Stimulated activated naive B cell treated with anti-CD40 and anti-IgM and Interleukin-4, amounts not matched to agents 10 μg/mL and 1 μg/mL and 100 μg/mL, for 72 hours (primary cell): ENCODE measurements around the gene SBNO2.
A peak's percentile ranks its signal among the peaks of the same experiment; 100 is the strongest.

ENCODE experiments used
- ATAC-seq, 2 donors: fragments of 150-1000 bp; cut with Tn5 transposase; replicated peaks; 2 replicates each; pipeline ENCODE4 v1.10.0; 2021; ENCODE audit warnings: moderate library complexity in 1 of 2
- DNase-seq: peaks from one replicate; pipeline ENCODE4 v3.0.0; 2021
- H3K27ac Mint-ChIP-seq: one replicate; pipeline ENCODE4 v1.8.0; 2022; ENCODE audit warnings: mild to moderate bottlenecking, mixed read lengths
- H3K27me3 Mint-ChIP-seq, 2 donors: one replicate each; pipeline ENCODE4 v1.8.0; 2022; ENCODE audit warnings: mixed read lengths in 2 of 2
- H3K36me3 Mint-ChIP-seq, 2 donors: one replicate each; pipeline ENCODE4 v1.8.0; 2022; ENCODE audit warnings: mixed read lengths in 2 of 2, mild to moderate bottlenecking in 1 of 2
- H3K4me1 Mint-ChIP-seq, 2 donors: one replicate each; pipeline ENCODE4 v1.8.0; 2022; ENCODE audit warnings: mixed read lengths in 2 of 2, mild to moderate bottlenecking in 1 of 2
- H3K4me3 Mint-ChIP-seq, 2 donors: one replicate each; pipeline ENCODE4 v1.8.0; 2022; ENCODE audit warnings: mild to moderate bottlenecking in 2 of 2, mixed read lengths in 2 of 2, moderate library complexity in 1 of 2
- H3K9me3 Mint-ChIP-seq, 2 donors: one replicate each; pipeline ENCODE4 v1.8.0; 2022; ENCODE audit warnings: mixed read lengths in 2 of 2, mild to moderate bottlenecking in 1 of 2

SBNO2 gene

DNA sequence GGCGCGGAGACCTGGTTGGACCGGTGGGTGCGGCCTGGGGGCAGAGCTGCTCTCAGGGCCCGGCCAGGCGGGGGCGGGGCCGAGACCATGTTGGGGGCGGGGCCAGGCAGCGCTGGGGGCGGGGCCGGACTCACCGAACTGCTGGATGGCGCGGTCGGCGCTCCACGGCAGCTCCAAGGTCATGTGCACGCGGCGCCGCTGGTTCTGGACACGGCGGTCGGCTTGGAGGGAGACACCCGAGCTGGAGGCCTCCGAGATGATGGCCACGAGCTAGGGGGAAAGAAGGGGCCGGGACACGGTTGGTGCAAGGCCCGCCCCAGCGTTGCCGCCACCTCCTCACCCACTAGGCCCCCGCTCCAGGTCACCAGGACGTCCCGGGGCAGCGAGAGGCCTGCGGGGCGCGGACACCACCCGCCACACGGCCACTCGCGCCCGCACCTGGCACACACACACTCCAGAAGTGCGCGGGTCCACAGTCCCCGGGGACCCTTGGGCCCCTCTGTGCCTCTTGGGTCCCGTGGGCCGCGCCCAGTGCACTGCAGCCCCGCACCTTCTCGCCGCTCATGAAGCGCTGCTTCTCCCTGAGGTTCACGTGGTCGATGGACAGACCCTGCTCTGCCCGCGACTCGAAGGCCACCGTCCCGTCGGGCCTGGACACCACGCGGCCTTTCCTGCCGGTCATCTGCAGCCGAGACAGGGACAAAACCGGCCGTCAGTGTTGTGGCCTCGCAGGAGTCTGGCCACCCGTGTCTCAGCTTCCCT lies 61.6 kb downstream of the SBNO2 start:
- Mint-ChIP-seq H3K36me3 (peaks cover 3 to 20% of the 10 kb centered on the region in 2 donors), H3K4me1 (peaks cover 1 to 9% of the 10 kb centered on the region in 2 donors), H3K27me3 (no peaks in the 10 kb centered on the region), H3K9me3 (no peaks in the 10 kb centered on the region), H3K4me3 (no peak overlapping the region), H3K27ac (no peak overlapping the region)
- no peak for DNase-seq
- ATAC-seq: no peak

DNA sequence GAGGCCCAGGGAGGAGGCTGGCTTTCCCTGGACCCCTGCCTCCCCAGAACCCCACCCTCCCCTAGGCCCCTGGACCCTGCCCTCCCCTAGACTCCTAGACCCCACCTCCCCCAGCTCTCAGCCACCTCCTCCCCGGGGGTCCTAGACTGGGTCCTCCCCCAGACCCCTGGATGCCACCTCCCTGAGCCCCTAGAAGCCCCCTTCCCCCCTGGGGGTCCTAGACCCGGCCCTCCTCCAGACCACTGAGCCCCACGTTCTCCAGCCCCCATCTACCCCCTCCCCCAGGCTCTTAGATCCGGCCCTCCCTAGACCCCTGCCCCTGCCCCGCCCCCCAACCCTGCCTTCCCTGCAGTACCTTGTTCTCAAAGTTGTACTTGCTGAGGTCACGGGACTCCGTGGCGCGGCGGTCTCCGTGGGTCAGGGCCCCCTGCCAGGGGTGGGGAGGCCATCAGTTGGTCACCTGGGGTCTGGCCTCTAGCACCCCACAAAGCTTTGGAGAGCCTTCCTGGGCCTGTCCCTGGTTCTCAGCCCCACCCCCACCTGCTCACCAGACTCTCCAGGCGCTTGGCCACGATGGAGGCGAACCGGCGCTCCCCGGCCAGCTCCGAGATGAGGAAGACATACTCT lies 62.3 kb downstream of the SBNO2 start:
- Mint-ChIP-seq H3K27me3 (no peaks in the 10 kb centered on the region), H3K4me1 (peaks cover 1 to 15% of the 10 kb centered on the region in 2 donors), H3K9me3 (no peaks in the 10 kb centered on the region), H3K36me3 (peaks cover 3 to 21% of the 10 kb centered on the region in 2 donors), H3K27ac (peak overlapping the region; percentile 31), H3K4me3 (no peak overlapping the region)
- no peak for ATAC-seq
- DNase-seq: no peak

DNA sequence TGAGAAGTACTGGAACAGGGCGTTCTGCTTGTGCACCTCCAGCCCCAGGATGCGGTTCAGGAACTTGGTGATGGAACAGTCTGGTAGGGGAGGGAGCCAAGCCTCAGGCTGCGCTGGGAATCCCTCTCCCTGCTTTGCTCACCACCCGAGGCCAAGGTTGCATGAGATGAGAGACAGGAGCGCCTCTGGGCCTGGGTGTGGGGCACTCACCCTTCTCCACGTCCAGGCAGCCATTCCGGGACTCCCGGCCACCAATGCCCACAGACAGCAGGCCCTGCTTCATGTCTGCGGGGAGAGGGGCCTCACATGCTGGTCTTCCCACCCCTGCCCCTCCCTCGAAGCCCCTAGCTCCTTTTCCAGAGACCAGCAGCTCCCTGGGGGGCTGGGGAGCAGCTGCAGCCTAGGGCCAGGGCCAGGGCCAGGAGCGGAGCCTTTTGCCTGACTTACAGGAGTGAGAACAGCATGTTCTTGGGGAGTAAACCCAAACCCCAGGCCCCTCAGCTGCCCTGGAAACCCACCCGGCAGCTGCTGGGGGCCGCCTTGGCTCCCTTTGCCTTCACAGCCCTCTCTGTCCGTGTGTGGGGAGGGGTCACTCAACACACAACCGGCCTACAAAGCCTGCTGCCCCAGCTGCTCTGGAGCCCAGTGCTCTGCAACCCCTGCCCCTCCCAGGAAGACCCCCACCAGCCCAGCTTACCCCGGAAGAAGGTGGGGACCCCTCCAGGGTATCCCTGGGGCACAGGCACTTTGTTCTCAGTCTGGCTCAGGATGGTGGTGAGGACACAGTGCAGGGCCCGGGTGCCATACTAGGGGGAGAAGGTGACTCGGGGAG lies 63.0 kb downstream of the SBNO2 start:
- Mint-ChIP-seq H3K27me3 (no peaks in the 10 kb centered on the region), H3K4me3 (no peak overlapping the region), H3K4me1 (peaks cover 1 to 20% of the 10 kb centered on the region in 2 donors), H3K27ac (peak overlapping the region; percentile 5), H3K9me3 (no peaks in the 10 kb centered on the region), H3K36me3 (peaks cover 8 to 23% of the 10 kb centered on the region in 2 donors)
- DNase-seq (no peak), ATAC-seq (no peak)

DNA sequence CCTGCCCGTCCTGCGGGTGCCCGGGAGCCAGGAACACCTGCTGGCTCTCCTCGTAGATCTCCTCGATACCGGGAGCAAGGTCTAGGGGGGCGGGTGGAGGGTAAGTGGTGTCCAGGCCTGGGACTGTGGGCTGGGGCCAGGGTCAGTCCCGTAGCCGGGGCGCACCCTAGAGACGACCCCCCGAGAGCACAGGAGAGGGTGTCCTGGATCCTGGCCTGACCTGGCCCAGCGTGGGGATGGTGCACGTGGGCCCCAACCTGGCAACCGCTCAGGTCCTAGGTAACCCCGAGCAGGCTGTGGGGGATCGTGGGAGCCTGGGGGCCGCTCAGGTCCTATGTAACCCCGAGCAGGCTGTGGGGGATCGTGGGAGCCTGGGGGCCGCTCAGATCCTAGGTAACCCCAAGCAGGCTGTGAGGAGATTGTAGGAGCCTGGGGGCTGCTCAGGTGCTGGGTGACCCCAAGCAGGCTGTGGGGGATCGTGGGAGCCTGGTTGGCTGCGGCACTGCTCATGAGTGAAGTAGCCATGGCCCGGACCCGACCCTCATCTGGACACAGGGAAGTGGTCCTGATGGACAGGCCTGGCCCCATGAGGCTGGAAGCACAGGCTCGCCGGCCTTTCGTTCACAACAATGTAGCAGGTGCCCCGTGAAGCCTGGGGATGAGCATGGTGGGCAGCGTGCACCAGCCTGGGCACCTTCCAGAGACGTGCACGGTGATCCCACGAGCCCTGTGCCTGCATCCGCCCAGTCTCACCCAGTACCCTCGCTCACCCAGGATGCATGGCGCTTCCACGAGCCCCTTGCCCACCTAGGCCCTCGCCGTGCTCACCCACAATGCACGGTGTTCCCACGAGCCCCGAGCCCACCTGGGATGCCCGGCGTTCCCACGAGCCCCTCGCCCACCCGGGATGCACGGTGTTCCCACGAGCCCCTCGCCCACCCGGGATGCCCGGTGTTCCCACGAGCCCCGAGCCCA lies 64.1 kb downstream of the SBNO2 start:
- ATAC-seq (no peak), DNase-seq (no peak)
- no peaks in the 10 kb centered on the region for H3K9me3 Mint-ChIP-seq
- no peak overlapping the region for H3K27ac Mint-ChIP-seq
- H3K27me3 Mint-ChIP-seq: no peaks in the 10 kb centered on the region
- peaks cover 4 to 26% of the 10 kb centered on the region in 2 donors for H3K4me1 Mint-ChIP-seq
- H3K4me3 Mint-ChIP-seq: no peak overlapping the region
- peaks cover 14 to 24% of the 10 kb centered on the region in 2 donors for H3K36me3 Mint-ChIP-seq

DNA sequence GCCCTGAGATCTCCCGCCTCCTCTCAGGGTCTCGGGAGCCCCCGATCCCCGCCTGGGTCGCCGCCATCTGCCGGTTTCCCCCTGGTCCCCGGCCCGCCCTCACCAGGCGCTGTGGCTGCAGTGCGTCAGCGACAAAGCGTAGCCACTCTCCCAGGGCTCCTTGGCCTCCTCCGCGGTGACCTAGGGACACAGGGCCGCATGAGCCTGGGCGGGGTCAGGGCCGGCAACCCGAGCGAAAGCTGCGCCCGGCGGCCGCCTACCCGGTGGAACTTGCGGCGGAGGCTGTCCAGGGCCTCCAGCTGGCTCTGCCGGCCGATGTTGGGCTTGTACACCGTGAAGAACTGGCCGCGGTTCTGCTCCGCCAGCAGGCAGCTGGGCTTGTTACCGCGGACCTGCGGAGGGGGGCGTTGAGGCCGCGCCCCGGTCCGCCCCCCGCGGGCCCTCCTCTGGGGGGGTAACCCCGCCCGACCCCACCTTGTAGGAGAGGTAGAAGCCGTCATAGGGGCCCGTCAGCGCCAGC lies 65.0 kb downstream of the SBNO2 start:
- Mint-ChIP-seq H3K27ac (peak overlapping the region; percentile 20), H3K9me3 (no peaks in the 10 kb centered on the region), H3K36me3 (peaks cover 15 to 21% of the 10 kb centered on the region in 2 donors), H3K4me3 (no peak overlapping the region), H3K4me1 (peaks cover 4 to 26% of the 10 kb centered on the region in 2 donors), H3K27me3 (no peaks in the 10 kb centered on the region)
- ATAC-seq (no peak), DNase-seq (no peak)

DNA sequence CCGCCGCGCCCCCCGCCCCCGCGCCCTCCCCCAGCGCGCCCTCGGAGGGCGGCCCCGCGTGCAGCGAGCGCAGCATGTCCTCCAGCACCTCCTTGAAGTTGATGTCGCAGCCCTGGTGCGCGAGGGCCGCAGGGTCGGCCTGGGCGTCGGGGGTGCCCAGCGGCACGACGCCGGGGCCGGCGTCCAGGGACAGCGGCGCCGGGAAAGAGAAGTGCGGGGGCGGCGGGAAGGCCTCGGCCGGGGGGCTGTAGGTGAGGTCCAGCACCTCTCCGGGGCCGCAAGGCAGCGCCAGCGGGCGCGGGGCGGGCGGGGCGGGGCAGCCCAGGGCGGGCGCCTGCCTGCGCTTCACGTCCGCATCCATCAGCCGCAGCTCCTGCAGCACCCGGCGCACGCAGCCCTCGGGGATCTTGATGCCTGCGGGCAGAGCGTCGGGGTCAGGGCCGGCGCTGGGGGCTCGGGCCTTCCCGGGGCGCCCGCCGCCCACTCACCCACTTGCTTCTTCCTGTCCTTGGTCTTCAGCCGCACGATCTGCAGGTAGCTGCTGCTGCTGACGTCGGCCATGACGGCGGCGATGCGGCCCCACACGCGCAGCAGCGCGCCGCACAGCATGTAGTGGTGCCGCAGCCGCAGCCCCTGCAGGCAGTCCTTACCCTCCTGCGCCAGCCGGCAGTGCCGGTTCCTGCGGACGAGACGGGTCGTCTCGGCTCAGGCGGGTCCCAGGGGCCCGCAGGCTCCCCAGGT lies 65.6 kb downstream of the SBNO2 start:
- no peak overlapping the region for H3K27ac Mint-ChIP-seq
- DNase-seq (no peak), ATAC-seq (no peak)
- H3K4me3 Mint-ChIP-seq: no peak overlapping the region
- H3K9me3 Mint-ChIP-seq: no peaks in the 10 kb centered on the region
- peaks cover 3 to 24% of the 10 kb centered on the region in 2 donors for H3K4me1 Mint-ChIP-seq
- H3K36me3 Mint-ChIP-seq: peaks cover 15 to 20% of the 10 kb centered on the region in 2 donors
- no peaks in the 10 kb centered on the region for H3K27me3 Mint-ChIP-seq

DNA sequence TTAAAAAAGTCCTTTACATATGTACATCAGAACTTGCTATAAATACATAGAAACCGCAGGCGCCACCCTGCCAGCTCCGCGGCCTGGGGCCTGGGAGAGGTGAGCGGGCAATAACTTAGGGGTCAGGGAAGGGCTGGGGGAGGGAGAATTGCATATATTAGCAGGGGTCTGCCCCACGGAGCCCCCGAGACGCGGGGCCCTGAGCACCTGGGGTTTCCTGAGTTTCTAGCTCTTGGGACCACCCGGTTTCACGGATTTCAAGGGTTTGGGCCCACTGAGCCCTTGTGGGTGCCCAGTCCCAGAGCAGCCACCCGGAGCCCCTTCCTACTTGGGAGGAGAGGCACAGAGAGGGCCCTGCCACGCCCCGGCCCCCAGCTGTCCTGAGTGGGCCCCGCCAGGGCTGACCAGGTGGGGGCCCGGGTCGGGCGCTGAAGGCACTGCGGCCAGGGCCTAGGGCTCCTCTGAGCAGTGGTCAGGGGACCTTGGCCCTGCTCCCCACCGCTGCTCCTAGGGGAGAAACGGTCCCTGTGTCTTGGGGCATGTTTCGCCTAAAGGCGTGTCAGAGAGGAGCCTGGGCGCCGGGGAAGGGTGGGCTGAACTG lies 66.3 kb downstream of the SBNO2 start:
- Mint-ChIP-seq H3K4me3 (no peak overlapping the region), H3K4me1 (peaks cover 5 to 26% of the 10 kb centered on the region in 2 donors), H3K27me3 (no peaks in the 10 kb centered on the region), H3K9me3 (no peaks in the 10 kb centered on the region), H3K36me3 (peaks cover 15% of the 10 kb centered on the region in 2 donors), H3K27ac (no peak overlapping the region)
- no peak for DNase-seq
- no peak for ATAC-seq

DNA sequence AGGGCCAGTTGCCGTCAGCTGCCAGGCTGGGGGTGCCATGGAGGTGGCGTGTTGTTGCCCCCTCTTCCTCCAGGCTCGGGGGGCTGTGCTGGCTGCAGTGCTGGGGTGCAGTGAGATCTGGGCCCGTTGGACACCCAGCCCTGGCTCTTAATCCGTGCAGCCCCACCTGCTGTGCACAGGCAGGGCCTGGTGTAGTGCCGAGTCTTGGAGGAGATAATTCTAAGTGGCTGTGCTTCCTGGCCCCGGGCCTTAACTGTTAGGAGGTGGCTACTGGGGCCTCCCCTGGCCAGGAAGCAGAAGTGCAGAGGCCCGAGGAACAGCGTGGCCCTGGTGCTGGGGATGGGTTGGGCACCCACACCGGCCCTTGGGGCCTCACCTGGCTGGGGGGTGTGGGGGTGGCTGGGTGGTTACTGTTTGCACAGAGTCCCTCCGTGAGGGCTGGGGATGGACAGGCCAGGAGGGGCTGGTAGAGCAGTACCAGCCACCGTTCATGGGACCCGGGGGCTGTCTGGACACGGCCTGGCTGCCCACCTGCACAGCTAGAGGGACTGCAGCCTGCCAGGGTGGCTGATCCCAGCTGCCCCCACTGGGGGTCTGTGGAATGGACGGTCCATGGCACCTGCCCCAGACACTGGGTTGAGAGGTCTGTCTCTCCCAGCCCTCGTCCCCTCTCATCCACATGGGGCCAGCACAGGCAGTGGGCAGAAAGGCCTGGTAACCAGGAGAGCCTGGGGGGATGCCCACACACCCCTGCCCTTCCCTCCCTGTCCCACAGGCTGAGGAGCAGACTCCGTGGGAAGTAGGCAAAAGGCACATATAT lies 67.0 kb downstream of the SBNO2 start:
- Mint-ChIP-seq H3K9me3 (no peaks in the 10 kb centered on the region), H3K27ac (peak overlapping the region; percentile 77), H3K4me1 (peaks cover 11 to 31% of the 10 kb centered on the region in 2 donors), H3K27me3 (no peaks in the 10 kb centered on the region), H3K4me3 (no peak overlapping the region), H3K36me3 (peaks cover 15% of the 10 kb centered on the region in 2 donors)
- ATAC-seq (no peak), DNase-seq (no peak)

DNA sequence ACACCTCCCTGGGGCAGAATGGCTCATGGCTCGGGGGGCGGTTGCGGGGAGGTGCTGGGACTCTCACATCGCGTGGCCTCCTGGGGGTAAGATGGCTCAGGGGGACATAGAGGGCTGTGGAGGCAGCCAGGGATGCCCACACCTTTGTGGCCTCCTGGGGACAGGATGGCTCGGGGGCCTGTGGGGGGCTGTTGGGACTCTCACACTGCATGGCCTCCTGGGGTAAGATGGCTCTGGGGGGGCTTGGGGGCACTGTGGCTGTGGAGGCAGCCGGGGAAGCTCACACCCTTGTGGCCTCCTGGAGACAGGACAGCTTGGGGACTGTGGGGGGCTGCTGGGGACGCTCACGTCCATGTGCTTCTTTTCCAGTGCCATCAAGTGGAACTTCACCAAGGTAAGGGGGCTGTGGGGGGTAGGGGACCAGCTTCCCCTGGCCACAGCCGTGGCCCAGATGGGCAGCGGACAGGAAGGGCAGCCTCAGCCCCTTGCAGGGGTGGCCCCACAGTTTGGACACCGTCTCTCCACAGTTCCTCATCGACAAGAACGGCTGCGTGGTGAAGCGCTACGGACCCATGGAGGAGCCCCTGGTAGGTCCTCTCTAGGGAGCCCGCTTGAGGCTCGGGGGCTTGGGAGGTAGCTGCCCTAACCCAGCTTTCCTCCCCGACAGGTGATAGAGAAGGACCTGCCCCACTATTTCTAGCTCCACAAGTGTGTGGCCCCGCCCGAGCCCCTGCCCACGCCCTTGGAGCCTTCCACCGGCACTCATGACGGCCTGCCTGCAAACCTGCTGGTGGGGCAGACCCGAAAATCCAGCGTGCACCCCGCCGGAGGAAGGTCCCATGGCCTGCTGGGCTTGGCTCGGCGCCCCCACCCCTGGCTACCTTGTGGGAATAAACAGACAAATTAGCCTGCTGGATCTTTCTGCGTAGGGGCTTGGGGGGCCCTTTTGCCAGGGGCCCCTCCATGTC lies 67.9 kb downstream of the SBNO2 start:
- Mint-ChIP-seq H3K36me3 (peaks cover 14 to 15% of the 10 kb centered on the region in 2 donors), H3K9me3 (no peaks in the 10 kb centered on the region), H3K4me1 (peaks cover 17 to 39% of the 10 kb centered on the region in 2 donors), H3K4me3 (peak overlapping the region; percentile 35 to 81), H3K27ac (peak overlapping the region; percentile 77), H3K27me3 (no peaks in the 10 kb centered on the region)
- DNase-seq (no peak), ATAC-seq (no peak)

DNA sequence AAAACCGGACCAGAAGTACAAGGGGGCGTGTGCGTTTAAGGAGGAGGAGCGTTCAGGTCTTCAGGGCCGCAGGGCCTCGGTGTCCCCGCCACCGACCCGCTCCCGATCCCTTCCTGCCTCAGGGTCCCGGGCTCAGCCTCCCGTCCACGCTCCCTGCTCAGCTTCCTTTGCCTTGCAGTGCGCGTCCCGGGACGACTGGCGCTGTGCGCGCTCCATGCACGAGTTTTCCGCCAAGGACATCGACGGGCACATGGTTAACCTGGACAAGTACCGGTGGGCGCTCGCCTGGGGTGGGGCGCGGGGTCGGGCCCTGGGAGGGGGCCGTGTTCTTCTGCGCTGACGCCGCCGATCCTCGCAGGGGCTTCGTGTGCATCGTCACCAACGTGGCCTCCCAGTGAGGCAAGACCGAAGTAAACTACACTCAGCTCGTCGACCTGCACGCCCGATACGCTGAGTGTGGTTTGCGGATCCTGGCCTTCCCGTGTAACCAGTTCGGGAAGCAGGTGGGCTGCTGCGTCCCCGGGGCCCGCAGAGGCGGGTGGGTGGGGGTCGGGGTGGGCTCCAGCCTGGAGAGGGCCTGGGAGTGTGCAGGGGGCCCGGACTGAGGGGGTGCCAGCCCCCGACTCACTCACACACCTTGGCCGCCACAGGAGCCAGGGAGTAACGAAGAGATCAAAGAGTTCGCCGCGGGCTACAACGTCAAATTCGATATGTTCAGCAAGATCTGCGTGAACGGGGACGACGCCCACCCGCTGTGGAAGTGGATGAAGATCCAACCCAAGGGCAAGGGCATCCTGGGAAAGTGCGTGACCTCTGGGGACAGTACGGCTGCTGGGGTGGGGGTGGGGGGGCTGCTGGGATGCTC lies 68.8 kb downstream of the SBNO2 start:
- peaks cover 17 to 44% of the 10 kb centered on the region in 2 donors for H3K4me1 Mint-ChIP-seq
- no peaks in the 10 kb centered on the region for H3K27me3 Mint-ChIP-seq
- H3K36me3 Mint-ChIP-seq: peaks cover 15% of the 10 kb centered on the region in 2 donors
- no peak for ATAC-seq
- H3K9me3 Mint-ChIP-seq: no peaks in the 10 kb centered on the region
- H3K4me3 Mint-ChIP-seq: peak overlapping the region; percentile 81 to 86
- H3K27ac Mint-ChIP-seq: peak overlapping the region; percentile 79
- DNase-seq: no peak
